Epithelial cell of esophagus (primary cell): ENCODE measurements around the gene TMEM125.

Experiments used
- DNase-seq: peaks from one replicate; pipeline ENCODE4 v3.0.0; 2010; ENCODE audit warnings: low read depth
- H3K4me3 ChIP-seq: 2 replicates; pipeline ENCODE4 v1.5.1; 2011; ENCODE audit warnings: mild to moderate bottlenecking, low read length, control low read depth
- CTCF ChIP-seq: IDR thresholded peaks from 2 replicates; pipeline ENCODE4 v1.5.1; 2011; ENCODE audit warnings: low read depth, mild to moderate bottlenecking, low read length, control low read depth, inconsistent platforms; ENCODE audit not compliant: insufficient read depth; ENCODE audit errors: missing control alignments

Gene TMEM125

GRCh38 chr1:43229826-43230780 is 39.7 kb upstream of the TMEM125 start:
- DNase-seq: no peak
- no peak overlapping the region for H3K4me3 ChIP-seq
- TF ChIP-seq CTCF: no peak

- DNase-seq: peak; percentile 49
Measured at GRCh38 chr1:43232074-43232473, 37.7 kb upstream of the TMEM125 start.

GRCh38 chr1:43232482-43232881 is 37.3 kb upstream of the TMEM125 start:
- H3K4me3 ChIP-seq: no peak overlapping the region
- no peak for DNase-seq

More at GRCh38 chr1:43232074-43232473, 37.7 kb upstream of the TMEM125 start:
- no peak overlapping the region for H3K4me3 ChIP-seq
- no peak for TF ChIP-seq CTCF

GRCh38 chr1:43233631-43234030 is 36.2 kb upstream of the TMEM125 start:
- TF ChIP-seq CTCF: no peak
- H3K4me3 ChIP-seq: no peak overlapping the region

More at GRCh38 chr1:43232482-43232881, 37.3 kb upstream of the TMEM125 start:
- no peak for TF ChIP-seq CTCF

GRCh38 chr1:43234267-43234666 is 35.5 kb upstream of the TMEM125 start:
- H3K4me3 ChIP-seq: no peak overlapping the region
- DNase-seq: no peak
- no peak for TF ChIP-seq CTCF

More at GRCh38 chr1:43233631-43234030, 36.2 kb upstream of the TMEM125 start:
- DNase-seq: no peak

GRCh38 chr1:43235040-43235439 is 34.7 kb upstream of the TMEM125 start:
- no peak for TF ChIP-seq CTCF
- no peak for DNase-seq
- no peak overlapping the region for H3K4me3 ChIP-seq

GRCh38 chr1:43235451-43236121 is 34.2 kb upstream of the TMEM125 start:
- no peak for TF ChIP-seq CTCF
- H3K4me3 ChIP-seq: no peak overlapping the region
- peak; percentile 20 for DNase-seq
